HG03432 (cell line): ENCODE results near the gene XAGE3.
A peak's percentile ranks its signal among the peaks of the same experiment; 100 is the strongest.
"Not testable (repeated sequence)": the region's sequence is repeated elsewhere in the genome, so short reads cannot be mapped to it uniquely, and the experiment has no call there.

Experiments used
- ATAC-seq: cut with Tn5 transposase; IDR thresholded peaks from one replicate; pipeline ENCODE4 v1.9.1; 2021; ENCODE audit warnings: mild to moderate bottlenecking, moderate library complexity; ENCODE audit not compliant: unreplicated experiment

The XAGE3 gene

DNA sequence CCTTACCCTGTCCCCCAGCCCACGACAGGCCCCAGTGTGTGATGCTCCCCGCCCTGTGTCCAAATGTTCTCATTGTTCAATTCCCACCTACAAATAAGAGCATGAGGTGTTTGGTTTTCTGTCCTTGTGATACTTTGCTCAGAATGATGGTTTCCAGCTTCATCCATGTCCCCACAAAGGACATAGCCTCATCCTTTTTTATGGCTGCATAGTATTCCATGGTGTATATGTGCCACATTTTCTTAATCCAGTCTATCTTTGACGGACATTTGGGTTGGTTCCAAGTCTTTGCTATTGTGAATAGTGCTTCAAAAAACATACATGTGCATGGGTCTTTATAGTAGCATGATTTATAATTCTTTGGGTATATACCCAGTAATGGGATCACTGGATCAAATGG is 24.3 kb downstream of the XAGE3 start:
- not testable (repeated sequence) for ATAC-seq

DNA sequence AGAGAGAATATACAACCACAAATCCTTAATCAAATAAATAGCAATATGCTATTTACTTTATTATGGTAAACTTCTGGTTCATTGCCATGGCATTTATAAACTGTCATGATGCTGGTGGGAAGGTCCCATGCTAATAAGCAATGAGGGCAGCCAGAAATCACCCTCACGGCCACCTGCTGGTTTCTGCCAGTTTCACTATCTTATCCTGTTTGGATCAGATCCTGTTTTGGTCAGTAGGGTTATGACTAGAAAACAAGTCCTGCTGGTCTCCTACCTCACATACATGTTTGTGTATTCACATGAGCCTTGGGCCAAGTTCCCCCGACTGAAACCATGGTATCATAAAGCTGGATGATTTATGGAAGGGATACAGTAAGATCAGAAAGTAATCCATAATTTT is 28.7 kb downstream of the XAGE3 start:
- ATAC-seq: no peak

DNA sequence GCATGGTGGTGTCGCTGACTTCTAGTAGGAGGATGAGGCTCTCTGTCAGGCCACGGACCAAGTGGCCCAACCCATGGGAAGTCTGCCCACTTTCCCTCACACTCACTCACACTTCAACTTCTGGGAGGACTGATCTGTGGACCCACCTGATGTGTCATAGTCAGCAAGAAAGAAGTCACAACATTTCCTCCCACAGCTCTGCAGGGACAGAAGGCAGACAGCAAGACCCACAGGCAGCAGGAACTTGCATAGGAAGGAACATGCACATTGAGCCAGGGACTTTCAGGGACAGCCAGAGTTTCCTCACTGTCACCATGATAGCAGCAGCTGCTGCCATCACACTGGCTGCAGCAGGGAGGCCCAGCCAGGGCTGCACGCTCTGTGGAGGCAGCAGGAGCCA is 37.3 kb downstream of the XAGE3 start:
- ATAC-seq: no peak

DNA sequence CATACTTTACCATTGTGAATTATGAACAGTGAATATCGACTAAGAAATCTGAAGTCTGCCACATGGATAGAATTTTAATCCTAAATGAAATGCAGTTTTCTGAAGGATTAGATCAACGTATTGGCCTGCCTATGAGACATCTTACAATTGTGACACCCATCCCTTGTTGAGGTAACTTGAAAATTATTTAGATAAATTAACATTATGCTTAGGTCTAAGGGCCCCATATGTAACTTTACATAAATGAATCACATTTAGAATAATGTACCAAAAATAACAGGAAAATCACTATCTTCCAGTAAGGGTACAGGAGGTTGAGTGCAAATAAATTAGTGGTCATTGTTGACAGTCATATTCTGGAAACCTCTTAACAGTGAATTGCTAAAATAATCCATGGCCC is 43.3 kb downstream of the XAGE3 start:
- no peak for ATAC-seq

DNA sequence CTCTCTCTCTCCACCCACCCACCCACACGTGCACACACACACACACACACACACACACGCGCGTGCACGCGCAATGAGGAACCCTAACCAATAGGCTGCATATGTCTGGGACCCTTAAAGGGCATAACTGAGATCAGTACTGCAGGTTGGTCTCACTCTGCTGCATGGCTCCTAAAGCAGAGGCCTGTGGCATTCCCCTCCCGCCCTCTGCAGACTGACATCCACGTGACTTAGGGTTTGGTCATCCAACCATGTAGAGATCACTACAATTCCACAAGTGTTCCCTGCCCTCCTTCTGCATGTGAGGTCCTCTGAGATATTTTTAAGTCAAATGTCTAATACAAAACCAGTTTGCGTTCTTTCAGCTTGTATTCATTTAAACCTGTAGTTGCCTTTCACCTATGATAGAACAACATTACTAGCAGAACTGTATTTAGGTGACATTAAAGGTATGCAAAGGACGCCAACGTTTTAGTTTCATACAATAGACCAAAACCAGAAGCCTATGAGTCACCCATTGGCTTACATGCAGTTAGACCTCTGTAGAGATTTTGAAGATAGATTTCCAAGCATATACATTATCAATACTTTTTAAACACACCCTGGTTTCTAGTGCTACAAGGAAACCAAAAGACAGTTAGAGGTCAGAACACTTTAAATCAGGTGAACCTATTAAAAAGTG is 46.7 kb downstream of the XAGE3 start:
- ATAC-seq: peak; percentile 62

DNA sequence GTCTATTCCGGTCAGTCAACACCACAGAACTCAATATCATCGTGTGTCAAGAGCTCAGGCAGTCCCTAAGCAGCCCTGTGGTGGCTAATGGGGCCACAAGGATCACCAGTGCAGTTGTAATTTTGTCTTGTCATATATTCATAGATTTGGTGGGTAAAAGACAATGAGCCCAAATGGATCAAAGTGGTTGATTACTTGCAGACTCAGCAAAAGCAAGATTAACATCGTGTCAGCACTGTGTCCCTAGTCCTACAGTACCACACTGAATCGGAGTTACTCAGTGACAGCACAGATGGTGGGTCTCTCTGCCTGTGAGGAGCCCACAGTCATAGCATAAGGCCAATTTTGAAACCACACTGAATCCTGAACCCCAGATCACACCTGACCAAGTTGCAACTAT is 48.1 kb downstream of the XAGE3 start:
- no peak for ATAC-seq
